ENCODE data around the gene CFAP61.
"Not testable (repeated sequence)": the region's sequence is repeated elsewhere in the genome, so short reads cannot be mapped to it uniquely, and the experiment has no call there.

Gene CFAP61

GRCh38 chr20:20052074-20052970 is at the start of gene CFAP61, which contains the start of gene CRNKL1:
Gene CFAP61, plus strand, starts transcription at chr20:20052532. Its CDS starts 4,122 bp downstream, at chr20:20056654.
Gene CRNKL1, minus strand, starts transcription at chr20:20052466. Its CDS starts 124 bp downstream, at chr20:20052342.
- in situ Hi-C loops (cut with MboI; ENCODE audit: low pct_unique_long_range_greater_than_20kb, low sequenced_read_pairs), result no loop called here
- DNase-seq, result peak; percentile 97

- peak; percentile 38 for DNase-seq
- in situ Hi-C loops (cut with MboI; ENCODE audit: low pct_unique_long_range_greater_than_20kb, low sequenced_read_pairs), result no loop called here
Observed at GRCh38 chr20:20003031-20003954, 49.0 kb upstream of the CFAP61 start.

- in situ Hi-C loops (cut with MboI; ENCODE audit: low pct_unique_long_range_greater_than_20kb, low sequenced_read_pairs); DNase-seq: not testable (repeated sequence)
Observed at GRCh38 chr20:20003955-20004322, 48.4 kb upstream of the CFAP61 start.

- DNase-seq, result no peak
- in situ Hi-C loops (cut with MboI; ENCODE audit: low pct_unique_long_range_greater_than_20kb, low sequenced_read_pairs), result no loop called here
Observed at GRCh38 chr20:20005342-20005741, 47.0 kb upstream of the CFAP61 start.

- no peak for DNase-seq
- in situ Hi-C loops (cut with MboI; ENCODE audit: low pct_unique_long_range_greater_than_20kb, low sequenced_read_pairs), result no loop called here
Observed at GRCh38 chr20:20009784-20010253, 42.5 kb upstream of the CFAP61 start.

- in situ Hi-C loops (cut with MboI; ENCODE audit: low pct_unique_long_range_greater_than_20kb, low sequenced_read_pairs), result no loop called here
- DNase-seq, result no peak
Observed at GRCh38 chr20:20010639-20011500, 41.5 kb upstream of the CFAP61 start.

GRCh38 chr20:20012541-20012940 is 39.8 kb upstream of the CFAP61 start:
- in situ Hi-C loops (cut with MboI; ENCODE audit: low pct_unique_long_range_greater_than_20kb, low sequenced_read_pairs), result no loop called here
- DNase-seq, result no peak

- no peak for DNase-seq
- in situ Hi-C loops (cut with MboI; ENCODE audit: low pct_unique_long_range_greater_than_20kb, low sequenced_read_pairs), result no loop called here
Observed at GRCh38 chr20:20014659-20015058, 37.7 kb upstream of the CFAP61 start.

- in situ Hi-C loops (cut with MboI; ENCODE audit: low pct_unique_long_range_greater_than_20kb, low sequenced_read_pairs), result no loop called here
- DNase-seq, result peak; percentile 91
Observed at GRCh38 chr20:20017001-20017843, 35.1 kb upstream of the CFAP61 start, which contains the start of gene NAA20. Gene NAA20, plus strand, starts transcription at chr20:20017362. Its CDS starts 35 bp downstream, at chr20:20017397.

GRCh38 chr20:20017844-20018185 is 34.5 kb upstream of the CFAP61 start:
- DNase-seq, result peak; percentile 20
- in situ Hi-C loops (cut with MboI; ENCODE audit: low pct_unique_long_range_greater_than_20kb, low sequenced_read_pairs), result no loop called here

- in situ Hi-C loops (cut with MboI; ENCODE audit: low pct_unique_long_range_greater_than_20kb, low sequenced_read_pairs), result no loop called here
- DNase-seq, result no peak
Observed at GRCh38 chr20:20018366-20018765, 34.0 kb upstream of the CFAP61 start.

GRCh38 chr20:20019123-20019522 is 33.2 kb upstream of the CFAP61 start:
- DNase-seq, result no peak
- in situ Hi-C loops (cut with MboI; ENCODE audit: low pct_unique_long_range_greater_than_20kb, low sequenced_read_pairs), result no loop called here

- peak; percentile 27 for DNase-seq
- in situ Hi-C loops (cut with MboI; ENCODE audit: low pct_unique_long_range_greater_than_20kb, low sequenced_read_pairs), result no loop called here
Observed at GRCh38 chr20:20020908-20021307, 31.4 kb upstream of the CFAP61 start.

- in situ Hi-C loops (cut with MboI; ENCODE audit: low pct_unique_long_range_greater_than_20kb, low sequenced_read_pairs), result no loop called here
- DNase-seq, result no peak
Observed at GRCh38 chr20:20021835-20022234, 30.5 kb upstream of the CFAP61 start.

GRCh38 chr20:20022498-20022897 is 29.8 kb upstream of the CFAP61 start:
- in situ Hi-C loops (cut with MboI; ENCODE audit: low pct_unique_long_range_greater_than_20kb, low sequenced_read_pairs), result no loop called here

GRCh38 chr20:20023395-20023794 is 28.9 kb upstream of the CFAP61 start:
- DNase-seq, result no peak
- in situ Hi-C loops (cut with MboI; ENCODE audit: low pct_unique_long_range_greater_than_20kb, low sequenced_read_pairs), result no loop called here

More at GRCh38 chr20:20022498-20022897, 29.8 kb upstream of the CFAP61 start:
- no peak for DNase-seq

GRCh38 chr20:20024942-20025341 is 27.4 kb upstream of the CFAP61 start:
- no peak for DNase-seq
- in situ Hi-C loops (cut with MboI; ENCODE audit: low pct_unique_long_range_greater_than_20kb, low sequenced_read_pairs), result no loop called here

- no peak for DNase-seq
- in situ Hi-C loops (cut with MboI; ENCODE audit: low pct_unique_long_range_greater_than_20kb, low sequenced_read_pairs), result no loop called here
Observed at GRCh38 chr20:20027284-20027683, 25.0 kb upstream of the CFAP61 start.
